Measurements from ENCODE around the gene SEMA4G.

Gene SEMA4G

GRCh38 chr10:100980711-100981110, 11.4 kb downstream of the SEMA4G start:
- Histone ChIP-seq H3K79me2 (ENCODE audit: control insufficient read depth, insufficient read depth, low read length, unreplicated experiment) (no peaks in the 10 kb centered on the region), H2AFZ (ENCODE audit: low read length, unreplicated experiment) (no peak overlapping the region), H3K4me1 (ENCODE audit: control insufficient read depth, insufficient read depth, low read length, unreplicated experiment) (no peaks in the 10 kb centered on the region), H3K4me3 (ENCODE audit: low read depth, low read length) (no peak overlapping the region), H3K27ac (ENCODE audit: low read depth, low read length) (no peak overlapping the region), H3K27me3 (ENCODE audit: insufficient read depth, low read length) (no peaks in the 10 kb centered on the region), H3K36me3 (ENCODE audit: insufficient read depth, low read length) (no peaks in the 10 kb centered on the region)

DNA sequence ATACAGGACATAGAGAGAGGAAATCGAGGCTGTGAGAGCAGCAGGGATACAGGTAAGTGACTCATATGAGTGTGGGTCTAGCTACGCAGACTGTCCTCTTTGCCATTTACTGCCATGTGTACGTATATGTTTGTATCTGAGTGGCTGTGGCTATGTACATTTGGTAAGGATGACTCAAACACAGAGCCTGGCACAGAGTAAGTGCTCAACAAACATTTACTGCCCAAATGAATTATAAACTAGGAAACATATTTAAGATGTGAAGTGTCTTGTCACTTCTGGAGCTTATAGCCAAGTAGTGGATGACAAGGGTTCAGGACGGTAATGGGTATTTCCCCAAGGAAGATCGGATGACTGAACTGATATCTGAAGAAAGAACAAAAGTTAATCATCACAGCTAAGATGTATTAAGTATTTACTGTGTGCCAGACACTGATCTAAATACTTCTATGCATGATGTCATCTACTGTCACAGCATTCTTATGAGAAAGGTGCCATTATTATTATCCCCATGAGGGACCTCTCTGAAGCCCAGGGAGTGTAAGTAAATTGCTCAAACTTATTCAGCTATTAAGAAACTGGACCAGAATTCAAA, 12.0 kb downstream of the SEMA4G start:
- Histone ChIP-seq H3K79me2 (ENCODE audit: control insufficient read depth, insufficient read depth, low read length, unreplicated experiment) (peaks cover 6% of the 10 kb centered on the region), H3K4me3 (ENCODE audit: low read depth, low read length) (no peak overlapping the region), H3K4me1 (ENCODE audit: control insufficient read depth, insufficient read depth, low read length, unreplicated experiment) (peaks cover 4% of the 10 kb centered on the region), H3K27ac (ENCODE audit: low read depth, low read length) (no peak overlapping the region), H3K36me3 (ENCODE audit: insufficient read depth, low read length) (no peaks in the 10 kb centered on the region), H2AFZ (ENCODE audit: low read length, unreplicated experiment) (no peak overlapping the region), H3K27me3 (ENCODE audit: insufficient read depth, low read length) (no peaks in the 10 kb centered on the region)

DNA sequence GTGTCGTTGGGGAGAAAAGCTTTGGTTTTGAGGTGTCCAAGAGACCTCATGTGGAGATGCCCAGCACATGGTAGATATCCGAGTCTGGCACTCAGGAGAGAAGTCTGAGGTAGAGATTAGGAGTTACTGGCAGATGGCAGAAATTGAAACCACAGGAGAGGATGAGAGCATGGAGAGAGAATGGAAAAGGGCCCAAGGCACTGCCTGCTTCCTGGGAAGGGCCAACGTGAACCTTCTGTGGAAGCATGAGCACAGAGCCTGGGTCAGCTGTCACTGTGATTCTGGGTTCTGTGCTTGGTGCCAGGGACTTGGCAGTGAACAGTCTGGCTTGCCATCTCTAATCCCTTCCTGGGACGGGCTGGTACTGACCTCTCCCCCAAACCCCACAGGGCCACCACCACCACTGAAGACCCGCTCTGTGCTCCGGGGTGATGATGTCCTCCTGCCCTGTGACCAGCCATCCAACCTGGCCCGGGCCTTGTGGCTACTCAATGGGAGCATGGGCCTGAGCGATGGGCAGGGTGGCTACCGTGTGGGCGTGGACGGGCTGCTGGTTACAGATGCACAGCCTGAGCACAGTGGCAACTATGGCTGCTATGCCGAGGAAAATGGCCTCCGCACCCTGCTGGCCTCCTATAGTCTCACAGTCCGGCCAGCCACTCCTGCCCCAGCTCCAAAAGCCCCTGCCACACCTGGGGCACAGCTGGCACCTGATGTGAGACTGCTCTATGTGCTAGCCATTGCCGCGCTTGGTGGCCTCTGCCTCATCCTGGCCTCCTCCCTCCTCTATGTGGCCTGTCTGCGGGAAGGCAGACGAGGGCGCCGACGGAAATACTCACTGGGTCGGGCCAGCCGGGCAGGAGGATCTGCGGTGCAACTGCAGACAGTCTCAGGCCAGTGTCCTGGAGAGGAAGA, 13.9 kb downstream of the SEMA4G start:
- Histone ChIP-seq H3K4me1 (ENCODE audit: control insufficient read depth, insufficient read depth, low read length, unreplicated experiment) (peaks cover 11% of the 10 kb centered on the region), H2AFZ (ENCODE audit: low read length, unreplicated experiment) (no peak overlapping the region), H3K4me3 (ENCODE audit: low read depth, low read length) (no peak overlapping the region), H3K27ac (ENCODE audit: low read depth, low read length) (no peak overlapping the region), H3K79me2 (ENCODE audit: control insufficient read depth, insufficient read depth, low read length, unreplicated experiment) (peaks cover 20% of the 10 kb centered on the region), H3K27me3 (ENCODE audit: insufficient read depth, low read length) (no peaks in the 10 kb centered on the region), H3K36me3 (ENCODE audit: insufficient read depth, low read length) (no peaks in the 10 kb centered on the region)

DNA sequence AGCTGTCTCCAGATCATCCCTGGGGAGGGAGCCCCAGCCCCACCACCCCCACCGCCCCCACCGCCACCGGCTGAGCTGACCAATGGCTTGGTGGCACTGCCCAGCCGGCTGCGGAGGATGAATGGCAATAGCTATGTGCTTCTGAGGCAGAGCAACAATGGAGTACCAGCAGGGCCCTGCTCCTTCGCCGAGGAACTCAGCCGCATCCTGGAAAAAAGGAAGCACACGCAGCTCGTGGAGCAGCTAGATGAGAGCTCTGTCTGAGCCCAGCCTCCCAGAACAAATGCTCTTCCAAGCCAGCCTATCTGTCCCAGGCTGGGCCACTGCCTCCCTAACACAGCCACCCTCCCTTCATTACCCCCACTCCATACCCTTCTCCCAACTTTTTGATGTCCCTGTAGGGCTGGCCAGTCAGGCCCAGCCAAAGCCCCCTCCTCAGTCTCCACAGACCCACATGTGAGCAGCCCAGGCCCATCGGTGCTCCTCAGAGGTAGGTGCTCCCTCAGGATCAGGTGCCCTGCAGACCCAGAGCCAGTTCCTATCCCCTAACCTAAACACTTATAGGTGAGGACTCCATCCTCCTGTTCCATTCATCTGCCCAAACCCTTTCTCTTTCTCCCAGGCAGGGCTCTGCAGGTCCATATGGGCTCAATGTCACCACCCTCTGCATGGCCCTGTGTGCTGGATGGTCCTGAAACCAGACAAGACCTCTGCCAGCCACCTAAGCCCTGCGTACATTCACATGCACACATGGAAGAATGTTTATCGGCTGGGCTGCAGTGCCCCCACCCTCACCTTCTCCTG, 14.8 kb downstream of the SEMA4G start:
- Histone ChIP-seq H3K4me1 (ENCODE audit: control insufficient read depth, insufficient read depth, low read length, unreplicated experiment) (peaks cover 19% of the 10 kb centered on the region), H3K4me3 (ENCODE audit: low read depth, low read length) (no peak overlapping the region), H3K27ac (ENCODE audit: low read depth, low read length) (no peak overlapping the region), H3K27me3 (ENCODE audit: insufficient read depth, low read length) (no peaks in the 10 kb centered on the region), H3K36me3 (ENCODE audit: insufficient read depth, low read length) (no peaks in the 10 kb centered on the region; the same call in 1 of the 2 replicates), H3K79me2 (ENCODE audit: control insufficient read depth, insufficient read depth, low read length, unreplicated experiment) (peaks cover 29% of the 10 kb centered on the region), H2AFZ (ENCODE audit: low read length, unreplicated experiment) (no peak overlapping the region)

DNA sequence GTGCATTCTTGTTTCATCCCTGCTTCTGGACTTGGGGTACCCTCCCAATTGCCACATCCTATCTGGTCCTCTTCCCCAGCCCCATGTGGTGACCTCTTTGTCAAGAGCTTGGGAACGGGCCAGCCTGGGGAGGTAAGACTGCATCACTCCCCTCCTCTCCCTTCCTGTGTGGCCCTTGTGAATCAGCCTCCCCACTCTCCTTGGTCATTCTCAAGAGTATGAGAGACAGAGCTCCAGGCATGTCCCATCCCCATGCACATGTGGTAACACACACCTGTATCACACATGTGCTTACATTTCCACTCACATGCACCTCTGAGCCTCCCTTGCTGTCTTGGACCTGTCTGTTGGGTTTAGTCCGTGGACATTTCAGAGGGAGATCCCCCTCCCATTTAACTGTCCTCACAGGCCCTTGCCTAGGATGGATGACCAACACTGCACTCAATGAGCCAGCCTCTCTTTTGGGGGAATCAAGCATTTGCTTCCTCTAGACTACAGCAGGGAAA, 15.4 kb downstream of the SEMA4G start:
- H3K79me2 ChIP-seq (ENCODE audit: control insufficient read depth, insufficient read depth, low read length, unreplicated experiment): peaks cover 34% of the 10 kb centered on the region
- H3K27ac ChIP-seq (ENCODE audit: low read depth, low read length): no peak overlapping the region
- H3K36me3 ChIP-seq (ENCODE audit: insufficient read depth, low read length): no peaks in the 10 kb centered on the region; the same call in 1 of the 2 replicates
- H2AFZ ChIP-seq (ENCODE audit: low read length, unreplicated experiment): no peak overlapping the region
- peaks cover 19% of the 10 kb centered on the region for H3K4me1 ChIP-seq (ENCODE audit: control insufficient read depth, insufficient read depth, low read length, unreplicated experiment)
- no peak overlapping the region for H3K4me3 ChIP-seq (ENCODE audit: low read depth, low read length)
- no peaks in the 10 kb centered on the region for H3K27me3 ChIP-seq (ENCODE audit: insufficient read depth, low read length)

GRCh38 chr10:100985336-100985735, 16.0 kb downstream of the SEMA4G start:
- Histone ChIP-seq H3K79me2 (ENCODE audit: control insufficient read depth, insufficient read depth, low read length, unreplicated experiment) (peaks cover 38% of the 10 kb centered on the region), H3K4me3 (ENCODE audit: low read depth, low read length) (no peak overlapping the region), H3K36me3 (ENCODE audit: insufficient read depth, low read length) (no peaks in the 10 kb centered on the region; the same call in 1 of the 2 replicates), H3K4me1 (ENCODE audit: control insufficient read depth, insufficient read depth, low read length, unreplicated experiment) (peaks cover 19% of the 10 kb centered on the region), H3K27ac (ENCODE audit: low read depth, low read length) (no peak overlapping the region), H2AFZ (ENCODE audit: low read length, unreplicated experiment) (no peak overlapping the region), H3K27me3 (ENCODE audit: insufficient read depth, low read length) (no peaks in the 10 kb centered on the region)

DNA sequence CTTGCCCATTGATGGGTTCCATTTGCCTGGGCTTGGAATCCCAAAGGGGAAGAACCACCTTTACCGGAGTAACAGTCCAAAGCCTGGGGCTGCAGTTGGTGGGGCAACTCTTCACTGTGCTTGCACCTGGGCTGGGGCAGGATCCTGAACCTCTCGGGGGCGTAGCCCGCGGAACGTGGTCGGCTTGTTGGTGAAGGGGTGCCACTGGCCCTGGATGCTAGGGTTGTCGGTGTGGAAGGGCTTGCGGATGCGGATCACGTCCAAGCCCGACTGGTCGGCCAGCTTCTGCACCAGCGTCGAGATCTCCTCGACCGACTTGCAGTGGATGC, 17.3 kb downstream of the SEMA4G start:
- peaks cover 41% of the 10 kb centered on the region for H3K79me2 ChIP-seq (ENCODE audit: control insufficient read depth, insufficient read depth, low read length, unreplicated experiment)
- peak overlapping the region; percentile 92 for H3K4me3 ChIP-seq (ENCODE audit: low read depth, low read length)
- peak overlapping the region; percentile 77 for H2AFZ ChIP-seq (ENCODE audit: low read length, unreplicated experiment)
- no peak overlapping the region for H3K27ac ChIP-seq (ENCODE audit: low read depth, low read length)
- H3K36me3 ChIP-seq (ENCODE audit: insufficient read depth, low read length): peaks cover 10% of the 10 kb centered on the region; the same call in 1 of the 2 replicates
- no peaks in the 10 kb centered on the region for H3K27me3 ChIP-seq (ENCODE audit: insufficient read depth, low read length)
- peaks cover 19% of the 10 kb centered on the region for H3K4me1 ChIP-seq (ENCODE audit: control insufficient read depth, insufficient read depth, low read length, unreplicated experiment)

- Histone ChIP-seq H3K27ac (ENCODE audit: low read depth, low read length) (peak within 1 kb of the TSS; percentile 20; the same call in 1 of the 2 replicates), H3K36me3 (ENCODE audit: insufficient read depth, low read length) (peaks cover 10% of the 10 kb centered on the region; the same call in 1 of the 2 replicates), H3K4me3 (ENCODE audit: low read depth, low read length) (peak within 1 kb of the TSS; percentile 92), H3K79me2 (ENCODE audit: control insufficient read depth, insufficient read depth, low read length, unreplicated experiment) (peaks cover 41% of the 10 kb centered on the region), H3K4me1 (ENCODE audit: control insufficient read depth, insufficient read depth, low read length, unreplicated experiment) (peaks cover 19% of the 10 kb centered on the region), H2AFZ (ENCODE audit: low read length, unreplicated experiment) (peak within 1 kb of the TSS; percentile 77), H3K27me3 (ENCODE audit: insufficient read depth, low read length) (no peaks in the 10 kb centered on the region)
Measured at GRCh38 chr10:100986952-100987684, 17.8 kb downstream of the SEMA4G start, which contains the start of the genes MRPL43 and TWNK. Gene MRPL43, minus strand, starts transcription at chr10:100987497. Its CDS starts 54 bp downstream, at chr10:100987443. Gene TWNK, plus strand, starts transcription at chr10:100987543. Its CDS starts 668 bp downstream, at chr10:100988211.

DNA sequence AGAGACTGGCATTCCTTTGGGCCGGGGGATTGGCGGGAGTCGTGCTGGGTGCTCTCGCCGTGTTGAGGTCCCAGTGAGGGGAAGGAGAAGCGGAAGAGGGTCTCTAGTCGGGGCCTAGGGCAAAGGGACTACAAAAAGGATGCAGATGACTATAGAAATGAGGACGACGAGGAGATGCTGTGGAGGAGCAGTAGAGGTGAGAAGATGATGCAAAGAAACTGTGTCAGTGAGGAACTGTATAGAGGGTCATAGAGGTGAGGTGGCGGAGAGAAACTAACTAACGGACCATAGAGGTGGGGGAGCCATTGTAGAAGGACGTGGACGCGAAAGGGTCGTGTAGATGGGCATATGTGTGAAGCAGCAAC, 18.4 kb downstream of the SEMA4G start:
- Histone ChIP-seq H3K36me3 (ENCODE audit: insufficient read depth, low read length) (peaks cover 10% of the 10 kb centered on the region; the same call in 1 of the 2 replicates), H3K27ac (ENCODE audit: low read depth, low read length) (no peak overlapping the region), H3K4me3 (ENCODE audit: low read depth, low read length) (peak overlapping the region; percentile 92), H3K27me3 (ENCODE audit: insufficient read depth, low read length) (no peaks in the 10 kb centered on the region), H2AFZ (ENCODE audit: low read length, unreplicated experiment) (peak overlapping the region; percentile 61), H3K79me2 (ENCODE audit: control insufficient read depth, insufficient read depth, low read length, unreplicated experiment) (peaks cover 41% of the 10 kb centered on the region), H3K4me1 (ENCODE audit: control insufficient read depth, insufficient read depth, low read length, unreplicated experiment) (peaks cover 19% of the 10 kb centered on the region)

DNA sequence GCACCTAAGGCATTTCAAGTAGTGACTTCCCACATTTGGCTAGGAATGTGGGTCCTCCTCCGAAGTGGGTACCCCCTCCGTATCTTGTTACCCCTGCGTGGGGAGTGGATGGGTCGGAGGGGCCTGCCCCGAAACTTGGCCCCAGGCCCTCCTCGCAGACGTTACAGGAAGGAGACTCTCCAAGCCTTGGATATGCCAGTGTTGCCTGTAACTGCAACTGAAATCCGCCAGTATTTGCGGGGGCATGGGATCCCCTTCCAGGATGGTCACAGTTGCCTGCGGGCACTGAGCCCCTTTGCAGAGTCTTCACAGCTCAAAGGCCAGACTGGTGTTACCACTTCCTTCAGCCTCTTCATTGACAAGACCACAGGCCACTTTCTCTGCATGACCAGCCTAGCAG, 18.9 kb downstream of the SEMA4G start:
- Histone ChIP-seq H3K79me2 (ENCODE audit: control insufficient read depth, insufficient read depth, low read length, unreplicated experiment) (peaks cover 41% of the 10 kb centered on the region), H3K27me3 (ENCODE audit: insufficient read depth, low read length) (no peaks in the 10 kb centered on the region), H2AFZ (ENCODE audit: low read length, unreplicated experiment) (no peak overlapping the region), H3K27ac (ENCODE audit: low read depth, low read length) (no peak overlapping the region), H3K36me3 (ENCODE audit: insufficient read depth, low read length) (peaks cover 10% of the 10 kb centered on the region; the same call in 1 of the 2 replicates), H3K4me1 (ENCODE audit: control insufficient read depth, insufficient read depth, low read length, unreplicated experiment) (peaks cover 19% of the 10 kb centered on the region), H3K4me3 (ENCODE audit: low read depth, low read length) (peak overlapping the region; percentile 92)
